ENCODE results near the gene ASXL2.
A peak's percentile ranks its signal among the peaks of the same experiment; 100 is the strongest.
"Not testable (repeated sequence)": the region's sequence is repeated elsewhere in the genome, so short reads cannot be mapped to it uniquely, and the experiment has no call there.

Gene ASXL2

DNA sequence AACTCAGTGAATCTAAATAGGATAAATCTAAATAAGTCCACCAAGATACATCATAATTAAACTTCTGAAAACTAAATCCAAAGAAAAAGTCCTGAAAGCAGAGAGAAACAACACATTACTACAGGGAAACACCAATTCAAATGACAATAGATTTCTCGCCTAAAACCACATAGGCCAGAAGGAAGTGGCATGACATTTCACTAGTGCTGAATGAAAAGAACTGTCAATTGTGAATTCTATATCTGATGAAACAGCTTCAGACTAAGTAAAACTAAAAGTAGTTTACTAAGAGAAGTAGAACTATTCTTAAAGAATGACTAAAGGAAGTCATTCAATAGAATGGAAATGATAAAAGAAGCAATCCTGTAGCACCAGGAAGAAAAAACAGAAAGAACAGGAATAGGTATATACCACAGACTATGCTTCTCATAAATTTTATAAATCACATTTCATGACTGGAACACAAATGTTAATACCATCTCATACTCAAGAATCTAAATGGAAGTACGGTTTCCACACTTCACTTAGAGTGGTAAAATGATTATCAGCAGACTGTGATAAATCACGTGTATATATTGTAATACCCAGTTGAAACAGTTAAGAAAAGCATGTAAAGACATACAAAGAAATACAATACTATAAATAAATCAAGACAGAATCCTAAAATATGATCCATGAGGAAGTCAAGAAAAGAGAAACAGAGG lies 46.4 kb downstream of the ASXL2 start:
- DNase-seq = peak in 1 of 6 experiments; percentile 4

DNA sequence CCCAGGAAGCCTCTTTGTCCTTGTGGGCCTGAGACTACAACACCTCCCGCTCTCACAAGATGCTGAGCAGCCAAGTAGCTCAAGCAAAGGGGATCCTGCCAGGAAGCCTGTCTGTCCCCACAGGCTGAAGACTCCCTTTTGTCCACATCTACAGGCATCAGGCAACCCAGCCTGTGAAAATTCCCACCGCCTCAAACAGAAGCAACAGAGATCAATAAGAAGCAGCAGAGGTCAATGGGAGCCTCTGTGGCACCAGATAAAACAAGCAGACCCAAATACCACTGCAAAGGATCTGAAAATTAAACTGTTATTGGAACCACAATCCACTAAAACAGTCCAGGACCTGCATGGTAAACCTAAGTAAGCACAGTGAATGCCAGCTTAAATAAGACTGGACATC lies 48.5 kb downstream of the ASXL2 start:
- no peak for DNase-seq

DNA sequence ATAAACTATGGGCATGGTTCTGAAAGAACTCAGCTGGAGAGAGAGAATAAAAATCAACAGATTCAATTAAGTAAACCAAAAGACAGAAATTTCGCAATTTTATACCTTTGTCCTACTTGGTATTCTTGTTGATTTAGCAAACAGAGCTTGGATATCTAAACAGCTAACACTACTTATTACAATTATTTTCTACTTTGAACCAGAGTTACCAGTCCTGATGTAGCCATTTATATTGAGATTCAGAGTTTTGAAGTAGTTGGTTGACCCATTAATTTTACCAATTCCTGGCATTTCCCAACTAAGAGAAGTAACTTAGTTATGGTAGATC lies 48.9 kb downstream of the ASXL2 start:
- no peak for DNase-seq

DNA sequence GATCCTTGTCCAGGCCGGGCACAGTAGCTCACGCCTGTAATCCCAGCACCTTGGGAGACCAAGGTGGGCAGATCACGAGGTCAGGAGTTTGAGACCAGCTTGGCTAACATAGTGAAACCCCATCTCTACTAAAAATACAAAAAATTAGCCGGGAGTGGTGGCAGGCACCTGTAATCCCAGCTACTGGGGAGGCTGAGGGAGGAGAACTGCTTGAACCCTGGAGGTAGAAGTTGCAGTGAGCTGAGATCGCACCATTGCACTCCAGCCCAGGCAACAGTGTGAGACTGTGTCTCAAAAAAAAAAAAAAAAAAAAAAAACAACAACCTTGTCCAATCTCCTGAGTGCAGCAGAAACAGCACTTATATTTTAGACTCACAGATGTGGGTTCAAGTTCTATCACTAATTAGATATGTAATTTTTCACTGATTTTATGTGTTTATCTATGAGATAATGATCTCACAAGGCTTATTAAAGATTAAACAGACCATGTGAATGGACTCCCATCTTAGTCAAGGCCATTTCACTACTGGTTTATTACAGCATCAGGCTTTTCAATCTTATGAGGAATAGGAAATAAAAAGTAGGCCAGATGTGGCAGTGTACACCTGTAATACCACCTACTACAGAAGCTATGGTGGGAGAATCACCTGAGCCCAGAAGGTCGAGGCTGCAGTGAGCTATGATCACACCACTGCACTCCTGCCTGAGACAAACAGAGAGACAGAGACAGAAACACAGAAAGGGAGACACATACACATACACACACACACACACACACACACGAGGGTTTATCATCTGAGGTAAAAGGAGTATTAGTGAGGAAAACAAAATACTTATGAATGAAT lies 49.5 kb downstream of the ASXL2 start:
- not testable (repeated sequence) for DNase-seq

DNA sequence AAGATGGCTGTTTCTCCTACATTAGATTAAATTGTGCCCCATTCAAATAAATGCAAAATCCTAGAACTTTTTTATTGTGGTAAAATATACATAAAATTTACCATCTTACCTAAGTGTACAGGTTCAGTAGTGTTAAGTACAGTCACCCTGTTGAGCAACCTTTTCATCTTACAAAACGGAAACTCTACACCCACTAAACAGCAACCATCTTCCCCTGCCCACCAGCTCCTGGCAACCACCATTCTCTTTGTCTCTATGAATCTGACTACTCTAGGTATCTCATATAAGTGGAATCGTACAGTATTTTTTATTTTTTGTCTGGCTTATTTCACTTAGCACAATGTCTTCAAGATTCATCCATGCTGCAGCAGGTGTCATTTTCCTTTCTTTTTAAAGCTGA lies 53.0 kb downstream of the ASXL2 start:
- peak in 4 of 6 experiments; percentile 1 to 49 (median 30) for DNase-seq

DNA sequence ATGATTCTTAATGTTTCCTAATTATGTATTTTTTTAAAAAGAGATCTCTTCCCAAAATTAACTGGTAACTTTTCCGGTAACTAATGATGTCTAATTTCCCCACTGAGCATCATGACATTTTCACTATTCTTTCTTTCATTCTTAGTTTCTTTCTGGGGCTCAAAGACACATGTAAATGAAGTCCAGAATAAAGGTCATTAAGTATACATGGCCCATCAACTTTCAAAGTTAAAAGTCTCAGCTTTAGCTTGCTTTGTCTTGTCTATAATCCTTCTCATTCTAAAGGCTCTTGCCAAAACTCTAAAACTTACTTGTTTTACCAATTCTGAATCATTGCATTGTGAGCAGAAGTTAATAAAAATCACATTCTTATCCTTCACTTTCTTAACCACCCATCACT lies 53.6 kb downstream of the ASXL2 start:
- DNase-seq = no peak

DNA sequence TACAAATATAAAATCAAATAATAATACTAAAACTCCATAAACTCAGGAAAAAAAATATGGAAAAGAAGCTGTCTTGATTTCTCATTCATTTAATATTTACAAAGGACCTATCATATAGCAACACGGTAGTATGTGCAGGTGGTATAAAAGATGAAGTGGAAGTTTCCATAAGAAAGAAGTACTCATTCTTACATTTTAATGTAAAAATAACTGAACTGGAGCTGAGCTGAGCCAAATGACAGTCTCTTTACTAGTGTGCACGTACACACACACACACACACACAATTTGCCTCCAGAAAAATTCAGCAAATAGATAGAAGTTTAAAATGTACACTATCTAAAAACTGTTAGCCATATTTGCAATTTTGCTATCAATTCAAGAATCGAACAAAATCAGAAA lies 54.1 kb downstream of the ASXL2 start:
- DNase-seq = no peak

DNA sequence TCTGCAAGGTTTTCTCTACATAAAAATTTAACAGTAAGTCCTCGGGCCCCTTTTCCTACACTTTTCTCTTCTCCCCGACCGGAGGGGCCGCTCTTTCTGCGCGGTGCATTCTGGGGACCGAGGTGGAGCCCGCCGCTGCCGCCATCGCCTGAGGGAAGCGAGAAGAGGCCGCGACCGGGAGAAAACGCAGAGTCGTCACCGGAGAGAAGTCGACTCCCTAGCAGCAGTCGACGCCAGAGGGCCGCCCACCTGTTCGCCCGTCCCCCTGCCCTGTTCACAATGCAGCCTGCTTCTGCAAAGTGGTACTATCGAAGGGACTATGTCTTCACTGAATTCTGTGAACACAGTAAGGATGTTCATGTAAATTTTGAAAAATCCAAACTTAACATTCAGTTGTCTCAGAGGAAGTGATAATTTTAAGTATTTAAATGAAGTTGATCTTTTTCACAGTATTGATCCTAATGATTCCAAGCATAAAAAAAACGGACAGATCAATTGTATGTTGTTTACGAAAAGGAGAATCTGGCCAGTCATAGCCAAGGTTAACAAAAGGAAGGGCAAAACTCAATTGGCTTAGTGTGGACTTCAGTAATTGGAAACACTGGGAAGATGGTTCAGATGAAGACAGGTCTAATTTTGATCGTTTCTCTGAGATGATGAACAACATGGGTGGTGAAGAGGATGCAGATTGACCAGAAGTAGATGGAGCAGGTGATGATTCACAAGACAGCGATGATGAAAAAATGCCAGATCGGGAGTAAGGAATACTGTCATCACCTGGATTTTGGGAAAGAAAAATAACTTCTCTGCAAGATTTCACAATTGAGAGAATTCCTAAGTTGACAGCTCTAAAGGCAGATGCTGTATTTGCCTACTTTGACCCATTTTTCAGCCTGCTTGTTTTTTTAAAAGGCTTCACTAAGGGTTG lies 55.8 kb downstream of the ASXL2 start:
- DNase-seq = peak; percentile 46 to 57 (median 49)

DNA sequence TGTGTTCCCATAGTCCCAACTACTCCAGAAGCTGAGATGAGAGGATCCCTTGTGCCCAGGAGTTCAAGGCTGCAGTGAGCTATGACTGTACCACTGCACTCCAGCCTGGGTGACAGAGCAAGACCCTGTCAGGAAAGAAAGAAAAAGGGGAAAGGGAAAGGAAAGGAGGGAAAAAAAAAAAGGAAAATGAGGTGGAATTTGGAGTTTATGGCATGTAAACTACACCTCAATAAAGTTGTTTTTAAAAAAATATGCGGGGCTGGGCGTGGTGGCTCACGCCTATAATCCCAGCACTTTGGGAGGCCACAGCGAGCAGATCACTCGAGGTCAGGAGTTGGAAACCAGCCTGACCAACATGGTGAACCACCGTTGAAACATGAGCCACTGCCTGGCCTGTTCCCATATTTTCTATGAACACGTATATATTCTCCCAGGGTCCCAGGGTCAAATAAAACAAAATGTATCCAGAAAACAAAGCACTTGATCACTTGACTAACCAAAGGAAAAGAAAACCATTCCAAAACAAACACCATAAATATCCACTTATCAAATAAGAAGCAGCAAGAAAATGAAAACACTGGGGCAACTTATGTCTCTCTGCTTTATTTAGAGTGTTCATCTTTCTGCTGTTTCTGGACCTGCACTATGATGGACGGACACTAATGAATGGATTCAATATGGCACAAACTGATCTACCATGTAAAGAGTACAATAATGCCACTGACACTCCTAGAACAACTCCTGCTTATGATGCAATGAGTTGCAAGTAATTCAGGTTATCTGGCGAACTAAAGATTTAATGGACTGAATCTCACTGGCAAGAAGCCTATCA lies 56.8 kb downstream of the ASXL2 start:
- DNase-seq = no peak

DNA sequence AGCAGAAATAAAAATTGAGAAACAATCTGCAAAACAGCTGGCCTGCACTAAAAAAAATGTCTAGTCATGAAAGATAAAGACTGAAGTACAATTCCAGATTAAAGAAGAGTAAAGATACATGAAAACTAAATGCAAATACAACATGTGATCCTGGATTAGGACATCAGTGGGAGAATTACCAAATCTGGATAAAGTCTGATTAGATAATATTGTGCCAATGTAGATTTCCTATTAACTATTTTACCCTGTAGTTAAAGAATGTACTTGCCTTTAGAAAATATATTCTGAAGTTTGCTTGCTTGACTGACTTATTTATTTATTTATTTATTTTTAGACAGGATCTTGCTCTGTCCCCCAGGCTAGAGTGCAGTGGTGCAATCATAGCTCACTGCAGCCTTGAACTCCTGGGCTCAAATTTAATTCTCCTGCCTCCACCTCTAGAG lies 58.7 kb downstream of the ASXL2 start:
- no peak for DNase-seq

DNA sequence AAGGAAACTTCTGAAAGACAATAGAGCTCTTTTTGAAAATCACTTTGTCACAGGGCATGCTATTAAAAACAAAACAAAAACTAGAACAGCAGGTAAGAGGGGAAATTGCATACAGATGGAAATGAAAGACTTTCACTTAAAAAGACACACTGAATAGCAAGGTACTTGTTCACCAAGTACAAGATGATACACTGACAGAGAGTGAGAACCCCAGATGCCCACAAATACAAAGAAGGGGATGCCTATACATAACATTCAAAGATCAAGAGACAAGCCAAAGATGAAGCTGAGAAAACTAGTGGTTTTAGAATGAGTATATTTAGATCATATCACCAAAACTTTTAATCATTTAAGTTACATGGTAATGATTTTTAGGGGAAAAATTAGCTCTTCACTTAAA lies 60.7 kb downstream of the ASXL2 start:
- no peak for DNase-seq

DNA sequence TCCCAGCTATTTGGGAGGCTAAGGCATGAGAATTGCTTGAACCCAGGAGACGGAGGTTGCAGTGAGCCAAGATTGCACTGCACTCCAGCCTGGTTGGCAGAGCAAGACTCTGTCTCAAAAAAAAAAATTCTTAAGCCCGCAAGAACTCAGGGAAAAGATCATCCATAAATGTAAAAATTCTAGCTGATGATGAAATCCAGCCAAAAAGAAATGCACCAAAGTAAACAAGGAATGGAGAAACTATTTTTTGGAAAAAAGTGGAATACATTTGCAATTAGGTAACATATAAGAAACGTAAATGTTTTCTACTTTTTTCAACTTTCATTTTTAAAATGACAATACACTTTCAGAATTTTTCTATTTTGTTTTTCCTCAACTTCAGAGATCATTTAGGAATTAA lies 61.3 kb downstream of the ASXL2 start:
- no peak for DNase-seq

DNA sequence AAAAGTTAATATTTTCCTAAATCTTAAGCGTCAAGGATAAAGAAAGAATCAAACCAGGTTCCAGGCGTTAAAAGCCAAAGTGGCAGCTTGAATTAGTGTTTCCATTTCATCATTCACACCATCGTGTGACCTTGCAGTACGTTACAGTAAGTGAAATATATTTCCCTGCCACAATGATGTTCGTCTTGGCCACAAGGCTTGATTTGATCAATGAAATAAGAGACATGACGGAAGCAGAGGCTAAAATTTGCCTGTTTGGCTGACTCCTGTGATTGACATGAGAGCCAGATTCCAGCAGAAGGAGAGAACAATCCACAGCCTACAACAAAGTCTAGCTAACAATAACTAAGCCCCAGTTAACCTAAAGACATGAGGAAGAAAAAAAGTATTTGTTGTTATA lies 62.0 kb downstream of the ASXL2 start:
- no peak for DNase-seq

DNA sequence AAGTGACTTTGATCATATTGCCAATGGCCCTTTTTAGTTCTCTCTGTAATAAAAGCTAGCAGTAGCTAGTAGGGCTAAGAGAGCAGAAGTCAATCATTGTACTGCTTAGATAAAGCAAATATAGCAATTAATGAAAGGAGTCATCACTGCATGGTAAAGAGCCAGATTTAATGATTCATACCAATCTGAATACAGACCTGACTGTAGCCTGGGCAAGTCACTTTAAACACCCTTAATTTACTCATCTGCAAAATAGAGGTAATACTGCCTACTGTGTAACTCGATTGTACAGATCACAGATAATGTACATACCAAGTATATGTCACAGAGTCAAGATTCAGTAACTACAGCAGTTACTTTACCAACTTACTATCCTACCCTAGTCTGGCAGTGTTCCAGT lies 63.6 kb downstream of the ASXL2 start:
- no peak for DNase-seq

DNA sequence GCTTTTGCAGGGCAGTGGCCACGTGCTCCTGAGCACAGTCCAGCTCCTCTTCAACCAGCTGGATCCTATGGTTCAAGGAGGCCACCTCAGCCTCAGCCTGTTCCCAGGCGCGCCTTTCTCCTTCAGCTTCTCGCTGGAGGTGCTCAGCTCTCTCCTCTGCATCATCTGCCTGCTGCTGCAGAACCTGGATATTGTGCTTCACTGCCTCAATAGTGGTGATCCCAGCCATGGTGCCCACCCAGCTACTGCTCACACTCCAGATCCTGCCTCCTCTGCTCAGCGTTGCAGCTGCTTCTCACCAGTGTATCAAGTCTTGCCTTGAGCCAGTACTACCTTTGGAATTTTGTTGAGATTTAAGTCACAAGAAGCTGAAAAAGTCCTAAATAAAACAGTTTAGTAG lies 67.9 kb downstream of the ASXL2 start:
- no peak for DNase-seq

DNA sequence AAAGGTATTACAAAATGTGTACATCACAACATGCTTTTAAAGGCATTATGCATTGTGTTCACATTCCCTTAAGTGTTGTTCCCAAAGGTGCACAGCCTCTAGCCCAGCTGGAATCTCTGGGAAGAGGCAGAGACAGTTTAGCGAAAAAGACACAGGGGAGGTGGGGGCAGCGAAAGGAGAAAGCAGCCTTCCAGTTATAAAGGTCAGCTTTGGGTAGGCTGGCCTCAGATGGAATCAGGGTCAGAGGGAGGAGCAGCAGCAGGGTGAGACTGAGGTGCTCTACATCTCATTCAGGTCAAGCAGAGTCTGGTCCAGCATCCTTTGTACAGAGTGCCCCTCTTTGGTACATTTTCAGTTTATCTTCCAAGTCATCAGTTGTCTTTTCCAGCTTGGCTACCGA lies 68.6 kb downstream of the ASXL2 start:
- no peak for DNase-seq

DNA sequence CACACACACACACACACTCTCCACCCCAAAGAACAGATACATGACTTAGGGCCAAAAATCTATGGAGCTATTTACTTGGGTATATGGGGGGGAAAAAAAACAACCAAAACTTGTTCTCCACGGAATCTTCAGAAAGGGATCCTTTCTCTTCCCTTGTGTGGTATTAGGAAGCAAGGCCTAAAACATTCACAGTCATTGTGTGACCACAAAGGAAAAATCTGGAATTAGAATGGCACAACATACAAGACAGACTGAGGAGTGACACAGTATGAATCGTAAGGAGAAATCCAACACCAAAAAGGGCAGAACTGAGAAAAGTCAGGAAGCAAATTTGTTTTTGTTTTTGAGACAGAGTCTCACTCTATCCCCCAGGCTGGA lies 70.3 kb downstream of the ASXL2 start:
- DNase-seq = no peak

DNA sequence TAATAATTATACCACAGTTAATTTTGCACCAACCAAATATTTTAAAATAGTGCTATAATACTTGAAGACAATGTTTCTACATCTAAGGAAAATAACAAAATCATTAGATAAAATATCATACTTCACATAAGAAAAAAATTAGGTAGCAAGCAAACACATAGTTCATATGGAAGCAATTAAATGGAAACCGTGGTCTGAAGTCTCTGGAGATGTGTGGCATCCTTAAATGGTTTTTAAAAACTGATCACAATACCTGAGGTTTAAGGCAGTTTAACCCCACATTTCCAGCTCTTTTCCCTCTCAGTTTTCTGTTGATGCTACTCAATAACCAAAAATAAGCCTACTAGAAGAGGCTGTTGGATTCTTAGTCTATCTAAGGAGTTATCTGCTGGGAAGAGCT lies 71.3 kb downstream of the ASXL2 start:
- DNase-seq = no peak

DNA sequence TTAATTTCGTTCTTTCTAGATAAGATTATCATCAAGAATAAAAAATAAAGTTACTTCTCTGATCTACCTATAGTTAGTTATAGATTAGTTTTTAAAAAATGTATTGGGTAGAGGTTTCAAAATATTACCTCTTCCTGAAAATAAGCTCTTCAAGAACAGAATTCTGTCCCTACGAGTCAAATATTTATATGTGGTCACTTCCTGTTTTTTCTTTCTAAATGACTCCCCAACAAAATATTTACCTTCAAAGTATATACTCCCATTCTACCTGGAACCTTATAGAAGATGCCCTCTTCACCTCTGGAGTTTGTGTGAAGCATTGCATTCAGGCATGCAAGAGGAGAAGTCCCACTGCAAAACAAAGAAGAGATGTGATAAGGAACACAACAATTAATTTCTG lies 72.3 kb downstream of the ASXL2 start:
- no peak for DNase-seq

DNA sequence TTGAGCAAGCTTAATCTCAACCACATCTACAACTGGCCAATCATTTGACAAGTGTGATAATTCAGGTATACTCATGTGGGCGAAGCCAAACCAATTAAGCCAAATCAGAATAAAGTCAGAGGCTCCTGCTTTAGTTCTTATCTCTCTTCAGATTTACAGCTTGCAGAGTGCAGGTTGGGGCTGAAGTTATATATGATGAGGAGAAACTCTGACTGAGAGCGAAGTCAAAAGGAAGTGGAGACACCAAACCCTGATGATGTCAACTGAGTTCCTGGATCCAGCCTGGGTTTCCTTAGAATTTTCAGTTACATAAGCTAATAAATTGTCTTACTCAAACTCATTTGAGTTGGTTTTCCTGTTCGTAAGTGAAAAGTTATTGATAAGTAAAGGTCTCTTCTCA lies 73.9 kb downstream of the ASXL2 start:
- no peak for DNase-seq

DNA sequence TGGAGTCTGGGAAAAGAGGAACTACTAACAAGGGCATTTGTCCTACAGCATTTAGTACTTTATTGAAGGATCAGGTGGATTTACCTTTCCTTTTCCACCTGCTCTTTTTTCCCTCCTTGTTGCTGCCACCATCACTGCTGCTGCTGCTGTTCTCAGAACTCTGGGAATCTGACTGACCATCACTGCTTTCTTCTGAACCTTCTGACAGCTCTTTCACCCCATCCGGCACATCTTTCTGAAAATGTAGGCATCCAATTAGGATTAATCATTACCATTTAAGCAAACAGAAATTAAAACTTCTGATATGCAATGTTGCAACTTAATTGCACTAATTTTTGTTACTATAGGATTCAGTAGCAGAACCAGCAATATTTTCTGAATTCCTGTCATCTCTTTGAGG lies 79.0 kb downstream of the ASXL2 start:
- no peak for DNase-seq

DNA sequence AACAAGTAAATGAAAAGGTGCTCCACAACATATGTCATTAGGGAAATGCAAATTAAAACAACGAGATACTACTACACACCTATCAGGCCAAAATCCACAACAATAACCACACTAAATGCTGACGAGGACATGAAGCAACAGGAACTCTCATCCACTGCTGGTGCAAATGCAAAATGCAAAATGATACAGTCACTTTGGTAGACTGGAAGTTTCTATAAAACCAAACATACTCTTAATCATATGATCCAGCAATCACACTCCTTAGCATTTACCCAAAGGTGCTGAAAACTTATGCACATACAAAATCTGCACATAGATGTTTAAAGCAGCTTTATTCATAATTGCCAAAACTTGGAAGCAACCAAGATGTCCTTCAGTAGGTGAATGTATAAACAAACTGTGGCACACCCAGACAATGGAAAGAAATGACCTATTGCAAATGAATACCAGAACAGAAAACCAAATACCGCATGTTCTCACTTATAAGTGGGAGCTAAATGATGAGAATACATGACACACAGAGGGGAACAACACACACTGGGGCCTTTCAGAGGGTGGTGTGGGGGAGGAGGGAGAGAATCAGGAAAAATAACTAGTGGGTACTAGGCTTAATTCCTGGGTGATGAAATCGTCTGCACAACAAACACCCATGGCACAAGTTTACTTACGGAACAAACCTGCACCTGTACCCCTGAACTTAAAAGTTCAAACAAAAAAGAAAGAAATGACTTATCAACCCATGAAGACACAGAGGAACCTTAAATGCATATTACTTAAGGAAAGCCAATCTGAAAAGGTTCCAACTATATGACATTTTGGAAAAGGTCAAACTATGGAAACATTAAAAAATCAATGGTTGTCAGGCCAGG lies 80.4 kb downstream of the ASXL2 start:
- no peak for DNase-seq
